Right cardiac atrium (tissue), 5 donors: Measurements from ENCODE around the gene CADPS2. TPM values are rescaled to one million over a fixed set of nuclear protein-coding genes. Genes with fewer than 3 reads are reported as not detected.

Source experiments
- ATAC-seq, 2 donors: fragments of 200-7000 bp; cut with Tn5 transposase; one replicate each; pipeline versions ENCODE4 v1.8.0 to v1.9.1; 2020; ENCODE audit warnings: moderate library complexity in 2 of 2, mild to moderate bottlenecking in 1 of 2
- DNase-seq, 3 donors: peaks; one replicate each; pipeline ENCODE4 v3.0.0-alpha.2; 2020
- H3K27ac ChIP-seq: one replicate; pipeline ENCODE4 v1.5.1; 2013; ENCODE audit warnings: mild to moderate bottlenecking, low read length, control low read depth, moderate library complexity
- H3K27me3 ChIP-seq: one replicate; pipeline ENCODE4 v1.6.1; 2013; ENCODE audit not compliant: control insufficient read depth, insufficient read depth
- H3K4me1 ChIP-seq: one replicate; pipeline ENCODE4 v1.6.1; 2013; ENCODE audit warnings: low read length; ENCODE audit not compliant: control insufficient read depth, insufficient read depth
- H3K4me3 ChIP-seq: one replicate; pipeline ENCODE4 v1.5.1; 2013; ENCODE audit warnings: low read length, control low read depth
- H3K9me3 ChIP-seq: one replicate; pipeline ENCODE4 v1.6.1; 2013; ENCODE audit warnings: low read length; ENCODE audit not compliant: control insufficient read depth
- WGBS: extraction: QIAGEN DNeasy Blood & Tissue Kit; methylation state at CpG from one replicate; pipeline ENCODE4 v1.1.7; 2013; 5-methylcytosine and 5-hydroxymethylcytosine counted together
- intact Hi-C, 4 donors: fragments of 100-400 bp; cut with DNase I; formaldehyde crosslinking; loops; one replicate each; pipeline versions ENCODE4 v1.11.0 to v1.14.0; 2022 to 2023
- polyA plus RNA-seq: library from polyadenylated mRNA; stranded (reverse); fragments of 200-250 nt; gene quantifications from one replicate; pipeline ENCODE4 v1.2.3, GENCODE V29; 2013
- total RNA-seq, 4 donors: library from RNA; stranded (reverse); fragmentation: NEBNext Ultra II Directional; extraction: Animal tissue kit (Norgen Biotek cat#: 25700); gene quantifications; one replicate each; pipeline ENCODE4 v1.2.1, GENCODE V29; 2021
- donor health status: healthy with polysubstance abuse.
- donor health status: DM: no; HTN: yes; CAD: no.
- donor health status: DM: no; HTN: no; CAD: no.
- donor health status: DM: no; HTN: yes; CAD: no; lungs with severe emphysema.
- donor health status: DM: yes; HTN: yes; CAD: no.

CADPS2 gene
- total and polyA plus RNA-seq, 5 donors: 10.4 to 14.1 (median 11.5) TPM

- H3K27me3 ChIP-seq: no peaks in the 10 kb centered on the region
- no peak overlapping the region for H3K4me3 ChIP-seq
- H3K4me1 ChIP-seq: no peaks in the 10 kb centered on the region
- 85% methylated on average over 7 of the region's 7 CpGs for WGBS
- no peak for ATAC-seq
- H3K27ac ChIP-seq: no peak overlapping the region
- no peak for DNase-seq
- H3K9me3 ChIP-seq: no peaks in the 10 kb centered on the region
- intact Hi-C loops: no loop called here
Measured at GRCh38 chr7:122709930-122710646, 176.2 kb downstream of the CADPS2 start.

GRCh38 chr7:122706836-122707235 lies 179.4 kb downstream of the CADPS2 start:
- ATAC-seq (no peak), DNase-seq (no peak)
- intact Hi-C loops: no loop called here

GRCh38 chr7:122702872-122703510 lies 183.3 kb downstream of the CADPS2 start, which contains the start of gene RNF148:
TSS of gene RNF148 (minus strand) at chr7:122702922. CDS start at chr7:122702750, 172 bp downstream.
- no peaks in the 10 kb centered on the region for H3K9me3 ChIP-seq
- H3K4me1 ChIP-seq: no peaks in the 10 kb centered on the region
- H3K27ac ChIP-seq: no peak within 1 kb of the TSS
- 93% methylated on average over 1 of the region's 1 CpG for WGBS
- no peak within 1 kb of the TSS for H3K4me3 ChIP-seq
- no peaks in the 10 kb centered on the region for H3K27me3 ChIP-seq
- intact Hi-C loops: no loop called here
- ATAC-seq (no peak), DNase-seq (no peak)

More at GRCh38 chr7:122706836-122707235, 179.4 kb downstream of the CADPS2 start:
- 69% methylated on average over 2 of the region's 2 CpGs for WGBS
- Histone ChIP-seq H3K27me3 (no peaks in the 10 kb centered on the region), H3K4me3 (no peak overlapping the region), H3K27ac (no peak overlapping the region), H3K9me3 (no peaks in the 10 kb centered on the region), H3K4me1 (no peaks in the 10 kb centered on the region)

GRCh38 chr7:122699017-122699416 lies 187.2 kb downstream of the CADPS2 start, which contains the start of gene RNF133:
TSS of gene RNF133 (minus strand) at chr7:122699117. CDS start at chr7:122698918, 199 bp downstream.
- peaks cover 5% of the 10 kb centered on the region for H3K4me1 ChIP-seq
- no peak for ATAC-seq
- intact Hi-C loops: loop anchor here in 1 of 4 donors (2.0 kb wide), 1 partner anchor 30 kb away; no protein-coding TSS in a partner anchor

GRCh38 chr7:122695816-122696215 lies 190.4 kb downstream of the CADPS2 start:
- H3K4me1 ChIP-seq: peaks cover 5% of the 10 kb centered on the region
- no peak overlapping the region for H3K27ac ChIP-seq
- DNase-seq (no peak), ATAC-seq (no peak)
- 84% methylated on average over 1 of the region's 1 CpG for WGBS
- H3K27me3 ChIP-seq: no peaks in the 10 kb centered on the region
- no peak overlapping the region for H3K4me3 ChIP-seq
- no peaks in the 10 kb centered on the region for H3K9me3 ChIP-seq
- intact Hi-C loops: no loop called here

More at GRCh38 chr7:122699017-122699416, 187.2 kb downstream of the CADPS2 start, which contains the start of gene RNF133:
- Histone ChIP-seq H3K27me3 (no peaks in the 10 kb centered on the region), H3K27ac (no peak within 1 kb of the TSS), H3K4me3 (no peak within 1 kb of the TSS), H3K9me3 (no peaks in the 10 kb centered on the region)
- DNase-seq: no peak

GRCh38 chr7:122694697-122695096 lies 191.6 kb downstream of the CADPS2 start:
- 92% methylated on average over 2 of the region's 2 CpGs for WGBS
- Histone ChIP-seq H3K4me3 (no peak overlapping the region), H3K27ac (no peak overlapping the region), H3K9me3 (no peaks in the 10 kb centered on the region), H3K4me1 (peaks cover 5% of the 10 kb centered on the region), H3K27me3 (no peaks in the 10 kb centered on the region)
- ATAC-seq: no peak
- intact Hi-C loops: no loop called here
- DNase-seq: no peak

GRCh38 chr7:122692769-122693309 lies 193.4 kb downstream of the CADPS2 start:
- 98% methylated on average over 3 of the region's 3 CpGs for WGBS
- H3K27me3 ChIP-seq: no peaks in the 10 kb centered on the region
- no peak for DNase-seq
- no peak overlapping the region for H3K27ac ChIP-seq
- H3K4me1 ChIP-seq: peaks cover 5% of the 10 kb centered on the region
- H3K4me3 ChIP-seq: no peak overlapping the region
- no peaks in the 10 kb centered on the region for H3K9me3 ChIP-seq
- ATAC-seq: no peak
- intact Hi-C loops: no loop called here

- Histone ChIP-seq H3K4me1 (peaks cover 5% of the 10 kb centered on the region), H3K9me3 (no peaks in the 10 kb centered on the region), H3K27ac (no peak overlapping the region), H3K27me3 (no peaks in the 10 kb centered on the region), H3K4me3 (no peak overlapping the region)
- intact Hi-C loops: no loop called here
- ATAC-seq (no peak), DNase-seq (no peak)
- 92% methylated on average over 14 of the region's 14 CpGs for WGBS
Measured at GRCh38 chr7:122691569-122692235, 194.6 kb downstream of the CADPS2 start.

- DNase-seq: no peak
- intact Hi-C loops: no loop called here
- Histone ChIP-seq H3K27ac (no peak overlapping the region), H3K9me3 (no peaks in the 10 kb centered on the region), H3K4me3 (no peak overlapping the region), H3K27me3 (no peaks in the 10 kb centered on the region), H3K4me1 (peaks cover 2% of the 10 kb centered on the region)
- WGBS: 93% methylated on average over 13 of the region's 13 CpGs
- ATAC-seq: no peak
Measured at GRCh38 chr7:122689346-122690109, 196.7 kb downstream of the CADPS2 start.

- ATAC-seq (no peak), DNase-seq (no peak)
- Histone ChIP-seq H3K4me1 (no peaks in the 10 kb centered on the region), H3K4me3 (no peak overlapping the region), H3K27ac (no peak overlapping the region), H3K9me3 (no peaks in the 10 kb centered on the region), H3K27me3 (no peaks in the 10 kb centered on the region)
- intact Hi-C loops: no loop called here
- WGBS: 63% methylated on average over 6 of the region's 6 CpGs
Measured at GRCh38 chr7:122688400-122688998, 197.8 kb downstream of the CADPS2 start.
